ENCODE results near the gene KANK3. TPM values are rescaled to one million over a fixed set of nuclear protein-coding genes. Genes with fewer than 3 reads are reported as not detected.
"Not testable (repeated sequence)": the region's sequence is repeated elsewhere in the genome, so short reads cannot be mapped to it uniquely, and the experiment has no call there.

Gene KANK3
- polyA plus RNA-seq, 3 donors, result 5.9 to 15.5 (median 14.2) TPM

DNA sequence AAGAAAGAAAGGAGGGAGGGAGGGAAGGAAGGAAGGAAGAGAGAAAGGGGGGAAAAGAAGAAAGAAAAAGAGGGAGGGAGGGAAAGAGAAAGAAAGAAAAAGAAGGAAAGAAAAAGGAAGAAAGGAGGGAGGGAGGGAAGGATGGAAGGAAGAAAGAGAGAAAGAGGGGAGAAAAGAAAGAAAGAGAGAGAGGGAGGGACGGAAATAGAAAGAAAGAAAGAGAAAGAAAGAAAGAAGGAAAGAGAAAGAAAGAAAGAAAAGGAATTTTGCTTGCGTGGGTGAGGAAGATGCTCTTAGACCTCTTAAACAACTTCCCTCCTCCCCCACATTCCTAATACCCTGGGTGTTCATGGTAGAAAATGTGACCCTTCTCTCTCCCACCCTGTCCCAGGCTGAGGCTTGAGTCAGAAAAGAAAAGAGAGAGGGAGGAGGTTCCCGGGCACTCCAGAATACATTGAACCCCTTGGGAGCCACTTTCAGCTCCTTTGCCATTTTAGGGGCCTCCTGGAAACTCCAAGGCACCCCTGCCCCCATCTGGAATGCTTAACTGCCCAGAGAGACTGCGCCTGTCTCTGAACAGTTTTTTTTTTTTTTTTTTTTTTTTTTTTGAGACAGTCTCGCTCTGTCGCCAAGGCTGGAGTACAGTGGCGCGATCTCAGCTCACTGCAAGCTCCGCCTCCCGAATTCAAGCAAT, 9.2 kb upstream of the KANK3 start:
- DNase-seq (ENCODE audit: extremely low read depth in 1 of 11, low read depth in 9 of 11, low spot score in 4 of 11), result peak in 1 of 11 donors; percentile 41

DNA sequence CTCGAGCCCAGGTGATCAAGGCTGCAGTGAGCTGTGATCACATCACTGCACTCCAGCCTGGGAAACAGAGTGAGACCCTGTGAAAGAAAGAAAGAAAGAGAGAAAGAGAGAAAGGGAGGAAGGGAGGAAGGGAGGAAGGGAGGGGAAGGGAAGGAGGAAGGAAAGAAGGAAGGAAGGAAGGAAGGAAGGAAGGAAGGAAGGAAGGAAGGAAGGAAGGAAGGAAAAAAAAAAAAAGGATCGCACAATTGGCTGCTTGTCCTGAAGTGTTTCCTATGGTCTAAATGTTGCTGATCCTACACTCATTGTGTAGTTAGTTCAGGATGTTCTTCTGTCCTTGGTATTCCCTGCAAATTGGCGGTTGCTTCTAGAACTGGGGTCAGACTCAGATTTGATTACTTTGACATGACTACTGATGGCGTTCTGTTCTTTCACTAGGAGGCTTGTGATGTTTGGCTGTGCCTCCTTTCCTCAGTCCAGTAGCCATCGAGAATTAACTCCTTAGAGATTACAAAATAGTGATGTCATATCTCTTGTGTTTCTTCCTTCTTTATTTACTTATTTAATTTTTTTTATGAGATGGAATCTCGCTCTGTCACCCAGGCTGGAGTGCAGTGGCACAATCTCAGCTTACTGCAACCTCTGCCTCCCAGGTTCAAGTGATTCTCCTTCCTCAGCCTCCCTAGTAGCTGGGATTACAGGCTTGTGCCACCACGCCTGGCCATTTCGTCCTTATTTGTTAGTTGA, 6.7 kb upstream of the KANK3 start:
- not testable (repeated sequence) for DNase-seq (ENCODE audit: extremely low read depth in 1 of 11, low read depth in 9 of 11, low spot score in 4 of 11)

DNA sequence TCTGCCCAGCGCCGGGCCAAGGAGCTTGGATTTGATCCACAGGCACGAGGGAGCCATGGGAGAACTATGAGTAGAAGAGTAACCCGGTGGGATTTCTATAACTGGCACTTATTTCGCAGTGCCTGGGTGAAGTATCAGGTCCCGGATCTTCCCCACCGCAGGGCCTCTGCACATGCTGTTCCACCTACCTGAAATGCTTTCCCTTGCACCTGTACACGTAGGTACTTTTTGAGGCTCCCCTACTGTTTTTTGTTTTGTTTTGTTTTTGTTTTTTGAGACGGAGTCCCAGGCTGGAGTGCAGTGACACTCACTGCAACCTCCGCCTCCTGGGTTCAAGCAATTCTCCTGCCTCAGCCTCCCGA, 402 bp upstream of the KANK3 start:
- no peak for DNase-seq (ENCODE audit: extremely low read depth in 1 of 11, low read depth in 9 of 11, low spot score in 4 of 11)

DNA sequence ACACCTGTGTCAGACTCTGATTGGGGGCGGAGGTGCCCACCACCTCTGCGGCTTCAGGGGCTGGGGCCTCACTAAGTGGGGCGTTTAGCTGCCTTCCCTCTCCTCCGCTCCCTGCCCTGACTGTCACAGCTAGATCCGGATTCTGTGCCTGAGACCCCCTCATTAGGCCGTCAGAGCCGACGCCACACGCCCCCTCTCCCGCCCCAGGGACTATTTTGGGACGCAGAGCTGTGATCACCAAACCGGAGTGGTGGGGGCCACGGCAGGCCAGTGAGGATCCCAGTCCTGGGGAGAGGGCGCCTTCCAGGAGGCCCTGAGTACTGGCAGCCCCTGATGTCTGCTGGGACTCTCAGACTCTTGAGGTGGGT, 762 bp downstream of the KANK3 start:
- no peak for DNase-seq (ENCODE audit: extremely low read depth in 1 of 11, low read depth in 9 of 11, low spot score in 4 of 11)

DNA sequence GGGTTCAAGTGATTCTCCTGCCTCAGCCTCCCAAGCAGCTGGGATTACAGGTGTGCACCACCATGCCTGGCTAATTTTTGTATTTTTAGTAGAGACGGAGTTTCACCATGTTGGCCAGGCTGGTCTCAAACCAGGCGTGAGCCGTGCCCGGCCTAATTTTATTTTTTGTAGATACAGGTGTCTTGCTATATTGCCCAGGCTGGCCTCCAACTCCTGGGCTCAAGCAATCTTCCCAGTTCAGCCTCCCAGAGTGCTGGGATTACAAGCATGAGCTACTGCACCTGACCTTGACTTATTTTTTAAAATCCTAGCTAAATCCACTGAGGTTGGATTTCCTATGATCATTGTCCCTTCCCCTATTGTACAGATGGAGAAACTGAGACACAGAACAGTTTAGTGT, 1.6 kb downstream of the KANK3 start:
- DNase-seq (ENCODE audit: extremely low read depth in 1 of 11, low read depth in 9 of 11, low spot score in 4 of 11), result not testable (repeated sequence)

DNA sequence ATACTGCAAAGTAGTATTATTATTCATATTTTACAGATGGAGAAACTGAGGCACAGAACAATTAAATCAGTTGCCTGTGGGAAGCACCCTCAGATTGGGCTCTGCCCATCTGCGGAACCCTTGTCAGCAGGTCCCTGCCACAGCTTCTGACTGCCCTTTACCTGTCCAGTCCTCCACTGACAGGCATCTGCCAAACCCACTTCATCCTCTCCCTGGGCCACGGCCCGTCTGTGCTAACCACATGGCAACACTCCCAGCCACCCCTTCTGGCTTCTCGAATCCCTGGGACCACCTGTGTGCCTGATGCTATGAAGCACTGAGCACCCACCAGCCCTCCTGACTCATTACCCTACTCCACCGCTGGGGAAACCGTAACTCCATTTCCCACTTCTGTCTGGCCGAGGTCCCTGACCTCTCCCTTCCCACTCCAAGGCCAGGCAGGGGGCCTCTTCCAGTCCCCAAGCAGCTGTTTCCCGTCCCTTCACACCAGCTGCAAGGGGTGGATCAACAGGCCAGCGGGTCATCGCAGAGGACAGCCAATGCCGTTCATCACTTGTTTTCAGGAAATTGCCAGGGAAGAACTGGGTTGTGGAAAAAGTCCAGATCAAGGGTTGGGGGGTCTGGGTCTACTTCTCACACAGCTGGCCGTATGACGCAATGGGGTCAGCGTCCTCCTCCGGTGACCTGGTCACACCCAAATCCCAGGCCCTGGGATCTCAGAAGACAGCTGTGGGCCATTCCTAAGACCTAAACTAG, 2.5 kb downstream of the KANK3 start:
- DNase-seq (ENCODE audit: extremely low read depth in 1 of 11, low read depth in 9 of 11, low spot score in 4 of 11), result no peak

DNA sequence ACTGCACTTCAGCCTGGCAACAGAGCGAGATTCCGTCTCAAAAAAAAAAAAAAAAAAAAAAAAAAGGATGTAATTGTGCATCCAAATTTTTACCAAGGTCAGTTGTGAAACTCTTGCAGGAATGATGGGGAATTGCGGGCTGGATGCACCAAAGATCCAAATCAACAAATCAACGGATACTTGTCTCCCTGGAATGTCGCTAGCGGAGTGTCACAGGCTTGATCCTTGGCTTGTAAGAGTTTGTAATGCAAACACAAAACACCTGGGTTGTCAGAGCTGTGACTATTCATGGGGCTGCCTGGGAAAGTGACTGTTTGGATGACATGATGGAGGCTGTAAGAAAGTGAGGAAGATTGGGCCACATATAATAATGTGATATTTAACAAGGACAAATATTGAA, 4.2 kb downstream of the KANK3 start:
- DNase-seq (ENCODE audit: extremely low read depth in 1 of 11, low read depth in 9 of 11, low spot score in 4 of 11), result no peak

DNA sequence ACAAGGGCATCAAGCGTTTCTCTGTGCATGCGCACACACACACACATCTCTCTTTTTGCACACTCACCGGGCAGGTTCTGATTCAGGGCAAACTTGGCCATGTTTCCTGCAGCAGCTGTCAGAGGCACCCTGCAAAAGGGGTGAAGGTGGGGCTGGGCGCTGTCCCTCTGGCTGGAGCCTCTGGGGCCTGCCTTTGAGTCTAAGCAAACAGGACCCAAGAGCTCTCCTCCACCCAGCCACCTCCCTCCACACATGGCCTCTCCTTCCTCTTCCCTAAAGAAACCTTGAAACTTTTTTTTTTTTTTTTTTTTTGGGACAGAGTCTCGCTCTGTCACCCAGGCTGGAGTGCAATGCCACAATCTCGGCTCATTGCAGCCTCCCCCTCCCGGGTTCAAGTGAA, 5.3 kb downstream of the KANK3 start:
- no peak for DNase-seq (ENCODE audit: extremely low read depth in 1 of 11, low read depth in 9 of 11, low spot score in 4 of 11)

DNA sequence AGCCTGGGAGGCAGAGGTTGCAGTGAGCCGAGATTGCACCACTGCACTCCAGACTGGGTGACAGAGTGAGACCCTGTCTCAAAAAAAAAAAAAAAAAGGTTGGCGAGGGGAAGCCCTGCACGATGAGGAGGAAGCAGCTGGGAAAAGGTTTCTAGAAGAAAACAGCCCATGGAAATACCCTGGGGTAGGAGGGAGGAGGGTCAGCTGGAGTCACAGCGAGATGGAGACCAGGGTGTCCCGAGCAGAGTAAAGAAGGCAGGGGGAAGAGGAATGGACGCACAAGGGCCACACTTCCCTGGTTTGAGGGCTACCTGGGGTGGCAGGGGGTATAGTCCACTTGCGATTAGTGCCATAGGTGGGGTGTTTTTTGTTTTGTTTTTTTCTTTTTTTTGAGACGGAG, 6.4 kb downstream of the KANK3 start:
- no peak for DNase-seq (ENCODE audit: extremely low read depth in 1 of 11, low read depth in 9 of 11, low spot score in 4 of 11)

DNA sequence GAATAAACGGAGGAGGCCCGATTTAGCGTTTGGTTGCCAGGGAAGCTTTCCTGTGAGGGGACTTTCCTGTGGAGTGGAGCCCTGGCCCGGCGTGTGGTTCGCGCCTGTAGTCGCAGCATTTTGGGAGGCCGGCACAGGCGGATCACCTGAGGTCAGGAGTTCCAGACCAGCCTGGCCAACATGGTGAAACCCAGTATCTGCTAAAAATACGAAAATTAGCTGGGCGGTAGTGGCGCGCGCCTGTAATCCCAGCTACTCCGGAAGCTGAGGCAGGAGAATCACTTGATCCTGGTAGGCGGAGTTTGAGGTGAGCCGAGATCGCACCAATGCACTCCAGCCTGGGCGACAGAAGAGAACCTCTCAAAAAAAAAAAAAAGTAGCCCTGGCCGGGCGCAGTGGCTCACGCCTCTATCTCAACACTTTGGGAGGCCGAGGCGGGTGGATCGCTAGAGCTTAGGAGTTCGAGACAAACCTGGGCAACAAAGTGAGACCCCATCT, 6.9 kb downstream of the KANK3 start:
- no peak for DNase-seq (ENCODE audit: extremely low read depth in 1 of 11, low read depth in 9 of 11, low spot score in 4 of 11)

DNA sequence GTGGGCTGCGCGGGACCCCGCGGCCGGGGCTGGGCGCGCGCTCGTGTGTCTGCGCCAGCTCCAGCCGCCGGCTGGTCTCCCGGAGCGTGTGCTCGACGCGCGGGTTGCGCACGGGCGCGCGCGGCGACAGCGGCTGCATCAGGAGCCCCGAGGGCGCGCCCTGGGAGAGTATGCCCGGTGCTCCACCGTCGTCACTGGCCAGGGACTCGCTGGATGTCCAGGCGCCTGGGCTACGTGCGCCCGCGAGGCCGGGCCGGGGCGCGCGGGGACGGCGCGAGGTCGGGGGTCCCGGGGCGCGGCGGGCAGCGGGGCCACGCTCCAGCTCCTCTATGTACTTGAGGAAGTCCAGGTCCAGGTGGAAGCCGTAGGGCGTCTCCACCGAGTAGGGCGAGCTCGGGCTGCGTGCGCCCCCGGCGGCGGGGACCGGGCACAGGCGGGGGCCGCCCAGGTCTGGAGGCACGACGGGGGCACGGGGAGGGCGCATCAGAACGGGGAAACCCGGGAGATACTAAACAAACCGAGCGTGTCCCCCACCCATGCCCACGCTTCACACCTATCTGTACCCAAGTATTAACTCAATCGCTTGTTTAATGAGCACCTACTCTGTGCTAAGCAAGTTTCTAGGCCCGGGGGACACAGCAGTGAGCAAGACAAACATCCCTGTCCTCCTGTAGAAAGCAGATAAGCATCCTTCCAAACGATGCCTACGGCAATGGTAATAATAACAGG, 7.6 kb downstream of the KANK3 start:
- no peak for DNase-seq (ENCODE audit: extremely low read depth in 1 of 11, low read depth in 9 of 11, low spot score in 4 of 11)

DNA sequence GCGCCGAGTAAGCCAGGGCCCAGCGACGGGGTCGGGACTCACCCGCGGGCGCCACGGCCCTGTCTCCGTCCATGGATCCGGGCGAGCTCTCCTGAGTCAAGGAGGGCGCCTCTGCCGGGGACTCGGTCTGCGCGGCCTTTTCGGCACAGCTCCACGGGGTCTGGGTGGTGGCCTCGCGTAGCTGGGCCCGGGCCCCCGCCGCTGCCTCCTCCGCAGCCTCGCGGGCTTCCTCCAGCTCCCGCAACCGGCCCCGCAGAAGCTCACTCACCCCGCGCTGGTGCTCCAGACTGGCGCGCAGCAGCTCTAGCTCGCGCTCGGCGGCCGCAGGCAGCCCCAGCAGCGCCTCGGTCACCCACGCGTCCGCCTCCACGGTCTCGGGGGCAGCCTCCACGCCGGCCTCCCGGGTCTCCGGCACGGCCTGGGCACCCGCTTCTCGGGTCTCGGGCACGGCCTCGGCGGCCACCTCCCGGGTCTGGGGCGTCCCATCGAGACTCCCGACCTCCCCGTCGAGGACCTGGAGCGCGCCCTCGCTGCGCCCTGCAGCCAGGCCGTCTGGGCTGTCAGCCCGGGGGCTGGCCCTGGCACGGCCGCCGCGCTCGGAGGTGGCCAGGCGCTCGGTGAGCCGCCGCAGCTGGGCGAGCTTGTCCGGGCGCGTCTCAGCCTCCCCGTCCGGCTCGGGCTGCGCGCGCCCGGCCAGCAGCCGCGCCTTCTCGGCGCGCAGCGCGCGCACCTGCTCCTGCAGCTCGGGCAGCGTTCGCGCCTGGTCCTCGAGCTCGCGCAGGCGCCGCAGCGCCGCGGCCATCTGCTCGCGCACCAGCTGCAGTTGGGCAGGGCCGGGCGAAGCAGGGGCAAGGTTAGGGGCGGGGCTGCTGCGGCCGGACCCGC, 8.4 kb downstream of the KANK3 start:
- peak in 5 of 11 donors; percentile 57 to 67 (median 63) for DNase-seq (ENCODE audit: extremely low read depth in 1 of 11, low read depth in 9 of 11, low spot score in 4 of 11)

DNA sequence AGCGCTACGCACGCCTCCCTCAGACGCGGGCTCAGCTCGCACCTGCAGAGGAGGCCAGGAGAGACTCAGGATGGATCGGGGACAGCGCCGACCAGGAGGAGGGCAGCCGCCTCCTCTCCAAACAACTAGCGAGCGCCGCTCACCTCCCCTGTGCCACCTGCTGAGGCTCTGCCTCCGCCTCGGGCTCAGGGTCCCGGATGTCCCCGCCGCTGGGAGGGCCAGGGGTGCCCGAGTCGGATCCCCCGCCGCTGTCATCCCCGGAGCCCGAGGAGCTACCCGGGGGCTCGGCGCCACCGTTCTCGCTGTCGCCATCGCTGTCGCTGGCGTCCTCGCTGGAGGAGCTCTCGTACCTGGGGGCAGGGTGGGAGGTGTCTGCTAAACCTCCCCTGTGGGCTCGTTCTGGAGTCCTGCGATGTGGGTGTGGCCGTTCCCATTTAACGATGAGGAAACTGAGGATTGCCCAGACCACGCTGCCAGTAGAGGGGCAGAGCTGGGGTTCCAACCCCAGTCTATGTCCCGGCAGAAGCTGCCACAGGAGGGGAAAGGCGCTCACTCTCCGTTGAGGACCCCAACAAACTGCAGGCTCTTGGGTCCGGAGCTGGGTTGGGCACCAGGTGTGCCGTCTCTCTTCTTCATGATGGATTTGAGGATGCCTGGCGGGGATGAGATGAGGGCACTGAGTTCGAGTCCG, 9.2 kb downstream of the KANK3 start:
- no peak for DNase-seq (ENCODE audit: extremely low read depth in 1 of 11, low read depth in 9 of 11, low spot score in 4 of 11)

DNA sequence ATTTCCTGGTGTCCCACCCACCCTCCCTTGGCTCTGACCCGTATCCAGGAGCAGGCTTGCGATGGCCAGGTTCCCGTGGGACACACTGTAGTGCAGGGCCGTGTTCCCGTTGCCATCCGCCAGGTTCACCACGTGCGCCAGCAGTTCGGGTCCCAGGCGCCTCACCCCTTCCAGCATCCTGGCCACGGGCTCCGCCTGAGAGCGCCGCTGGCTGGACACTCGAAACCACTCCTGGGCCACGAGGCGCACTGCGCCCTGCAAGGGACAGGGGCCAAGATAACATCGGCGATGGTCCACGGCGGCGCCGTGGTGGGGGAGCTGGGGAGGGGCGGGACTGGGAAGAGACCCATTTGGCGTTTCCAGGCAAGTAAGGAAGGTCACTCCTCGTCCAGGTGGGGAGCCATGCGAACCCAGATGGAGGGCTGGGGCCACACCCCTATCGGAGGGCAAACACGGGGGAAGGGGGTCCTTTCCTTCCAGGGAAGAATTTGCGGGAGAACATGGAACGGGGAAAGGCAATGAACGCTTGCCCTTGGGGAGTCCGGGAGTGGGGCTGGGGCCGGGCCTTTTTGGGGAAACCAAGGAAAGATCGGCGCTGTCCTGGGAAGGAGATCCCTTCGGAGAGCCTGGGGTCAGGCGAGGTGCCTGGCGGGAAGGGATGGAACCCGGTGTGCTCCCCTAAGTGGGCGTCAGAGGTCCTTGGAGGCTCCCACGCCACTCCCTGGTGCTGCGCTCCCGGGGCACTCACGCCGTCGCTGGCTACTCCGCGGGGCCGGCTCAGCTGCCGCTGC, 9.9 kb downstream of the KANK3 start:
- no peak for DNase-seq (ENCODE audit: extremely low read depth in 1 of 11, low read depth in 9 of 11, low spot score in 4 of 11)

DNA sequence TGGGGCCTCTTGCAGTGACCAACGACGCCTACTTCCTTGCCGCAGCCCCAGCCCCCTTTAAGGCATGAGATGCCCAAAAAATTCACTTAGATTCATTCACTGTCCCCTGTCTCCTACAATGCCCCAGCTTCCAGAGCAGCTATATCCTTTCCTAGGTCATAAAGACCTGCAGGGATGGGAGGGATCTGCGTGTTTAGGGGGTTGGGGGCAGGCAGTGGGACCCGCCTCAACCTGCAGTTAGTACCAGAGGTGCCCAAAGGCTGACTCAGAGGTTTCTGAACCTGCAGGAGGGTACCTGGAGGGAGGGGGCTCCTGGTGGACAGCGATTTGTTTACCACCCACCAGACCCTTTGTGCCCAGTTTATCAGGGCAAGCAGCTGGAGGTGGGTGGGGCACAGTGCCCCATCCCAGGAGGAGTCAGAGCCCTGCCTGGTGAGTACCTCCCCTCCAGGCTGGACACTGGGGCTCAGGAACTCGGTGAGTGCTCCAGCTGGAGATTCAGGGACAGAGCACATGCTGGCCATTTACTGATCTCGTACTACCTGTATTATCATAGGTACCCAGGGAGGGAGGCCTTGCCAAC, 11.7 kb downstream of the KANK3 start:
- no peak for DNase-seq (ENCODE audit: extremely low read depth in 1 of 11, low read depth in 9 of 11, low spot score in 4 of 11)

DNA sequence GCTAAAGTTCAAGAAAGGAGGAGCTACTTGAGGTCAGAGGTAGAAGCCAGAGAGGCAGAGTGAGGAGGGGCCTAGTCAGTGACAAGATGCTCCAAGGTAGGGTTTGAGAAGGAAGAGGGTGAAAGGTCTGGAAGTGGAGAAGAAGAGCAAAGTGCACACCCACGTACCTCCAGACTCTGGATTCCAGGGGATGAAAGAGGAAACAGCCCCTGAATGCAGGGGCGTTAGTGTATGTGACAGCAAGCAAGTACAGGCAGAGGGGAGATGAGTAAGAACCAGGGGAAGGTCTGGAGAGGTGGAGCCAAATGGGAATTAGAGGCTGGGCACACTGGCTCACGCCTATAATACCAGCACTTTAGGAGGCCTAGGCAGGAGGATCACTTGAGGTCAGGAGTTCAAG, 13.1 kb downstream of the KANK3 start:
- no peak for DNase-seq (ENCODE audit: extremely low read depth in 1 of 11, low read depth in 9 of 11, low spot score in 4 of 11)

DNA sequence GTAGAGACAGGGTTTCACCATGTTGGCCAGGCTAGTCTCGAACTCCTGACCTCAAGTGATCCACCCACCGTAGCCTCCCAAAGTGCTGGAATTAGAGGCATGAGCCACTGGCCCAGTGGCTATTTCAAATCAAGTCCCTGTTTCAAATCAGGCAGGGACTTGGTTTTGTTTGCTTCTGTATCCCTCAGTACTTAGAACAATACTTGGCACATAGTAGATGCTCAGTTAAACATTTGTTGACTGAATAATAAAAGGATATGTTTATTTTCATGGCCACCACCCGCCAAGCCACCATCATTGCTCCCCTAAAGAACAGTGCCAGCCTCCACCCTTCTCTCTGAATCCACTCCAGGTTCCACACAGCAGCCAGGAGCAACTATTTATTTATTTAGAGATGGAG, 17.6 kb downstream of the KANK3 start:
- no peak for DNase-seq (ENCODE audit: extremely low read depth in 1 of 11, low read depth in 9 of 11, low spot score in 4 of 11)

Data from renal cortex interstitium (tissue), 11 donors.